ENCODE measurements around the gene CYB5RL.

Gene CYB5RL

DNA sequence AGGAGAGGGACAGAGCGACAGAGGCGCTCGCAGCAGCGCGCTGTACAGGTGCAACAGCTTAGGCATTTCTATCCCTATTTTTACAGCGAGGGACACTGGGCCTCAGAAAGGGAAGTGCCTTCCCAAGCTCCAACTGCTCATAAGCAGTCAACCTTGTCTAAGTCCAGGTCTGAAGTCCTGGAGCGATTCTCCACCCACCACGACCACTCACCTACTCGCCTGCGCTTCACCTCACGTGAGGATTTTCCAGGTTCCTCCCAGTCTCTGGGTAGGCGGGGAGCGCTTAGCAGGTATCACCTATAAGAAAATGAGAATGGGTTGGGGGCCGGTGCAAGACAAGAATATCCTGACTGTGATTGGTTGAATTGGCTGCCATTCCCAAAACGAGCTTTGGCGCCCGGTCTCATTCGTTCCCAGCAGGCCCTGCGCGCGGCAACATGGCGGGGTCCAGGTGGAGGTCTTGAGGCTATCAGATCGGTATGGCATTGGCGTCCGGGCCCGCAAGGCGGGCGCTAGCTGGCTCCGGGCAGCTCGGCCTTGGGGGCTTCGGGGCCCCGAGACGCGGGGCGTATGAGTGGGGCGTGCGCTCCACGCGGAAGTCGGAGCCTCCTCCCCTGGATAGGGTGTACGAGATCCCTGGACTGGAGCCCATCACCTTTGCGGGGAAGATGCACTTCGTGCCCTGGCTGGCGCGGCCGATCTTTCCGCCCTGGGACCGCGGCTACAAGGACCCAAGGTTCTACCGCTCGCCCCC lies at the start of gene CYB5RL, which contains the start of gene MRPL37:
Gene CYB5RL (minus strand): TSS at position 266 of the 754 bp plus-strand sequence. CDS start 4,414 bp downstream, outside the sequence.
Gene MRPL37 (plus strand): TSS at position 403 of the 754 bp plus-strand sequence. CDS start 77 bp downstream, at position 480.
- no peaks in the 10 kb centered on the region for H3F3A ChIP-seq (ENCODE audit: low read depth)
- H4K20me1 ChIP-seq (ENCODE audit: insufficient read depth, low read length, poor library complexity, severe bottlenecking): peaks cover 17% of the 10 kb centered on the region
- peak within 1 kb of the TSS; percentile 91 for H3K9ac ChIP-seq (ENCODE audit: low read depth, low read length, poor library complexity, severe bottlenecking)
- H3K36me3 ChIP-seq (ENCODE audit: insufficient read depth, low read length): peaks cover 2% of the 10 kb centered on the region; the same call in 1 of the 2 replicates
- H3K4me2 ChIP-seq (ENCODE audit: low read depth, low read length, poor library complexity, severe bottlenecking): peak within 1 kb of the TSS; percentile 93
- no peaks in the 10 kb centered on the region for H3K27me3 ChIP-seq (ENCODE audit: insufficient read depth, low read length, poor library complexity, severe bottlenecking)
- no peaks in the 10 kb centered on the region for H3K9me3 ChIP-seq (ENCODE audit: insufficient read depth, low read depth, low read length)
- H3K9me2 ChIP-seq (replicated peaks; ENCODE audit: low read depth, low read length): no peaks in the 10 kb centered on the region
- H3K79me2 ChIP-seq (ENCODE audit: insufficient read depth, low read length): peaks cover 44% of the 10 kb centered on the region
- H3K4me1 ChIP-seq (ENCODE audit: insufficient read depth, low read length, poor library complexity, severe bottlenecking): peaks cover 32% of the 10 kb centered on the region
- peak within 1 kb of the TSS; percentile 83 for H2AFZ ChIP-seq (ENCODE audit: low read length)
- H3K4me3 ChIP-seq (ENCODE audit: low read length, poor library complexity, severe bottlenecking): peak within 1 kb of the TSS; percentile 86
- TF ChIP-seq, protein P1, sequence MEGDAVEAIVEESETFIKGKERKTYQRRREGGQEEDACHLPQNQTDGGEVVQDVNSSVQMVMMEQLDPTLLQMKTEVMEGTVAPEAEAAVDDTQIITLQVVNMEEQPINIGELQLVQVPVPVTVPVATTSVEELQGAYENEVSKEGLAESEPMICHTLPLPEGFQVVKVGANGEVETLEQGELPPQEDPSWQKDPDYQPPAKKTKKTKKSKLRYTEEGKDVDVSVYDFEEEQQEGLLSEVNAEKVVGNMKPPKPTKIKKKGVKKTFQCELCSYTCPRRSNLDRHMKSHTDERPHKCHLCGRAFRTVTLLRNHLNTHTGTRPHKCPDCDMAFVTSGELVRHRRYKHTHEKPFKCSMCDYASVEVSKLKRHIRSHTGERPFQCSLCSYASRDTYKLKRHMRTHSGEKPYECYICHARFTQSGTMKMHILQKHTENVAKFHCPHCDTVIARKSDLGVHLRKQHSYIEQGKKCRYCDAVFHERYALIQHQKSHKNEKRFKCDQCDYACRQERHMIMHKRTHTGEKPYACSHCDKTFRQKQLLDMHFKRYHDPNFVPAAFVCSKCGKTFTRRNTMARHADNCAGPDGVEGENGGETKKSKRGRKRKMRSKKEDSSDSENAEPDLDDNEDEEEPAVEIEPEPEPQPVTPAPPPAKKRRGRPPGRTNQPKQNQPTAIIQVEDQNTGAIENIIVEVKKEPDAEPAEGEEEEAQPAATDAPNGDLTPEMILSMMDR (conservative IDR thresholded peaks at IDR 0.05; ENCODE audit: low read length): no peak
- TF ChIP-seq EZH2phosphoT487 (IDR thresholded peaks at IDR 0.05; ENCODE audit: borderline replicate concordance): no peak

DNA sequence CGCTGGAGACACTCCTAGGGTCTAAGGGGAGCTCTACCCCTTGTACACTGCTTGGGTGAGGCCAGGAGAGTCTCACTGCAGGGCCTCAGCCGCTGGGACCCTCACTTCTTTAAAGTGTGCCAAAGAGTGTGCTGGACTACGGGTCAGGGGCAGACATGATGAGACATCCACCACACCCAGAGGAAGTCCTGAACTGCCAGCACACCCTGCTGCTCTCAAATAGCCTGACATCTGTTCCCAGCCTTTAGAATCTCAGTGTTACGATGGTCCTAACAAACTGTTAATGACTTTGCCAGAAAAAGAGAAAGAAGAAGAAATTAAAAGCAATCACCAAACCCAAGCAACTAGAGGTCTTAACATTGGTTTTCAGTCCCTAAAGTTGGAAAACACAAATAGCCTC lies 49.1 kb upstream of the CYB5RL start:
- no peaks in the 10 kb centered on the region for H4K20me1 ChIP-seq (ENCODE audit: insufficient read depth, low read length, poor library complexity, severe bottlenecking)

DNA sequence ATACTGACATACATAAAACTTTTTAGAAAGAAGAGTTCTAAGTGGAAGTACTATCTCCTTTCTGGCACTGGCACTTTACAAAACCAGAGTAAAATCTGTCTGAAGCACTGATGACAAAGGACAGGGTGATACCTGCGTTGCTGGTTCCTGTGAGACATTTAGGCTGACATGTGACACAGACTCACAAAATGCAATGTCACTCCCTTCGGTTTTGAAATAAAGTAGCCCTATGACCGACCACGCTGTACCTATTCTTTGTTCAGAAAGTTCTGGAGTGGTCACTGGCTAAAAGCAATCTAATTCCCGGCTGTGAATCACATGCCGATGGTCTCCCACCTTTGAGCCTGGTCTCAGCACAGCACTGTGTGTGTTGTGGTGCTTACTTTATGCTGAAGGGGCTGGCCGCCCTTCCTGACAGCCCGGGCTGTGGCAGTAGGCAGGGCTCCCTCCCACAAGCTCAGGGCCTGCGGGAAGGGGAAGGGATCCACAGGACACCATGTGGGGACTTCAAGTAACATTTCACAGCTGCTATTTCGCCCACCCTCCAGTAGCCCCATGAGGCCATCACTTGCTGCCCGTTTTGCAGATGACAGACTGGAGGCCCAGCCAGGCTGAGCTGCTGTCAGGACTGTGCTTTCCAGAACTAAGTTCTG lies 48.2 kb upstream of the CYB5RL start:
- Histone ChIP-seq H3K79me2 (ENCODE audit: insufficient read depth, low read length) (no peaks in the 10 kb centered on the region), H3K9me3 (ENCODE audit: insufficient read depth, low read depth, low read length) (no peaks in the 10 kb centered on the region), H3K9ac (ENCODE audit: low read depth, low read length, poor library complexity, severe bottlenecking) (no peak overlapping the region), H2AFZ (ENCODE audit: low read length) (no peak overlapping the region), H3K36me3 (ENCODE audit: insufficient read depth, low read length) (peaks cover 63% of the 10 kb centered on the region; the same call in 1 of the 2 replicates), H3F3A (ENCODE audit: low read depth) (no peaks in the 10 kb centered on the region), H3K27me3 (ENCODE audit: insufficient read depth, low read length, poor library complexity, severe bottlenecking) (no peaks in the 10 kb centered on the region), H3K4me1 (ENCODE audit: insufficient read depth, low read length, poor library complexity, severe bottlenecking) (no peaks in the 10 kb centered on the region), H3K4me2 (ENCODE audit: low read depth, low read length, poor library complexity, severe bottlenecking) (no peak overlapping the region), H4K20me1 (ENCODE audit: insufficient read depth, low read length, poor library complexity, severe bottlenecking) (no peaks in the 10 kb centered on the region), H3K4me3 (ENCODE audit: low read length, poor library complexity, severe bottlenecking) (no peak overlapping the region), H3K9me2 (replicated peaks; ENCODE audit: low read depth, low read length) (no peaks in the 10 kb centered on the region)
- TF ChIP-seq EZH2phosphoT487 (IDR thresholded peaks at IDR 0.05; ENCODE audit: borderline replicate concordance): no peak
- TF ChIP-seq, protein P1 (conservative IDR thresholded peaks at IDR 0.05; ENCODE audit: low read length): no peak

More for the DNA sequence above, 49.1 kb upstream of the CYB5RL start:
- Histone ChIP-seq H3K4me2 (ENCODE audit: low read depth, low read length, poor library complexity, severe bottlenecking) (no peak overlapping the region), H3K27me3 (ENCODE audit: insufficient read depth, low read length, poor library complexity, severe bottlenecking) (no peaks in the 10 kb centered on the region), H2AFZ (ENCODE audit: low read length) (no peak overlapping the region), H3K9me2 (replicated peaks; ENCODE audit: low read depth, low read length) (no peaks in the 10 kb centered on the region), H3K9me3 (ENCODE audit: insufficient read depth, low read depth, low read length) (no peaks in the 10 kb centered on the region), H3K36me3 (ENCODE audit: insufficient read depth, low read length) (peaks cover 67% of the 10 kb centered on the region; the same call in 1 of the 2 replicates), H3K9ac (ENCODE audit: low read depth, low read length, poor library complexity, severe bottlenecking) (no peak overlapping the region), H3K4me1 (ENCODE audit: insufficient read depth, low read length, poor library complexity, severe bottlenecking) (no peaks in the 10 kb centered on the region), H3K79me2 (ENCODE audit: insufficient read depth, low read length) (no peaks in the 10 kb centered on the region), H3F3A (ENCODE audit: low read depth) (no peaks in the 10 kb centered on the region), H3K4me3 (ENCODE audit: low read length, poor library complexity, severe bottlenecking) (no peak overlapping the region)
- TF ChIP-seq, protein P1 (conservative IDR thresholded peaks at IDR 0.05; ENCODE audit: low read length): no peak
- TF ChIP-seq EZH2phosphoT487 (IDR thresholded peaks at IDR 0.05; ENCODE audit: borderline replicate concordance): no peak
